Activated CD4-positive, alpha-beta T cell treated with anti-CD3 and anti-CD28 coated beads, Interleukin-2, amount 50 U/mL, for 1 hour (primary cell): Measurements from ENCODE around the gene TSPO.

ENCODE experiments used
- DNase-seq: peaks from one replicate; pipeline ENCODE4 v3.0.0-alpha.2; 2020

TSPO gene

GRCh38 chr22:43160497-43161126 is 9.3 kb downstream of the TSPO start:
- no peak for DNase-seq

GRCh38 chr22:43162412-43163150 is 11.2 kb downstream of the TSPO start:
- DNase-seq = no peak

- no peak for DNase-seq
These were observed 12.0 kb downstream of the TSPO start for GRCh38 chr22:43163241-43163795.

GRCh38 chr22:43164636-43165035 is 13.3 kb downstream of the TSPO start:
- no peak for DNase-seq

- no peak for DNase-seq
These were observed 15.0 kb downstream of the TSPO start for GRCh38 chr22:43166132-43166930.

- no peak for DNase-seq
These were observed 15.7 kb downstream of the TSPO start for GRCh38 chr22:43167001-43167589.

- no peak for DNase-seq
These were observed 17.3 kb downstream of the TSPO start for GRCh38 chr22:43168471-43169309.

GRCh38 chr22:43169310-43170130 is 18.2 kb downstream of the TSPO start:
- DNase-seq = no peak

- no peak for DNase-seq
These were observed 18.7 kb downstream of the TSPO start for GRCh38 chr22:43170131-43170480.

- DNase-seq = no peak
These were observed 19.7 kb downstream of the TSPO start for GRCh38 chr22:43171019-43171491.

- no peak for DNase-seq
These were observed 20.2 kb downstream of the TSPO start for GRCh38 chr22:43171607-43172006.

GRCh38 chr22:43172191-43172590 is 20.8 kb downstream of the TSPO start:
- DNase-seq = no peak

- DNase-seq = no peak
These were observed 22.2 kb downstream of the TSPO start for GRCh38 chr22:43173566-43173965.

- DNase-seq = no peak
These were observed 22.8 kb downstream of the TSPO start for GRCh38 chr22:43173976-43174720.

GRCh38 chr22:43174941-43175531 is 23.7 kb downstream of the TSPO start:
- no peak for DNase-seq

- DNase-seq = no peak
These were observed 24.7 kb downstream of the TSPO start for GRCh38 chr22:43176090-43176489.

- no peak for DNase-seq
These were observed 26.1 kb downstream of the TSPO start for GRCh38 chr22:43177479-43177878.

- DNase-seq = no peak
These were observed 28.0 kb downstream of the TSPO start for GRCh38 chr22:43179146-43179910.

- no peak for DNase-seq
These were observed 28.5 kb downstream of the TSPO start for GRCh38 chr22:43179911-43180195.

GRCh38 chr22:43180670-43181069 is 29.3 kb downstream of the TSPO start:
- DNase-seq = no peak
